Measurements from ENCODE around the gene PLA2G4E. TPM values are rescaled to one million over a fixed set of nuclear protein-coding genes. Genes with fewer than 3 reads are reported as not detected.
A peak's percentile ranks its signal among the peaks of the same experiment; 100 is the strongest.

The PLA2G4E gene, protein sequence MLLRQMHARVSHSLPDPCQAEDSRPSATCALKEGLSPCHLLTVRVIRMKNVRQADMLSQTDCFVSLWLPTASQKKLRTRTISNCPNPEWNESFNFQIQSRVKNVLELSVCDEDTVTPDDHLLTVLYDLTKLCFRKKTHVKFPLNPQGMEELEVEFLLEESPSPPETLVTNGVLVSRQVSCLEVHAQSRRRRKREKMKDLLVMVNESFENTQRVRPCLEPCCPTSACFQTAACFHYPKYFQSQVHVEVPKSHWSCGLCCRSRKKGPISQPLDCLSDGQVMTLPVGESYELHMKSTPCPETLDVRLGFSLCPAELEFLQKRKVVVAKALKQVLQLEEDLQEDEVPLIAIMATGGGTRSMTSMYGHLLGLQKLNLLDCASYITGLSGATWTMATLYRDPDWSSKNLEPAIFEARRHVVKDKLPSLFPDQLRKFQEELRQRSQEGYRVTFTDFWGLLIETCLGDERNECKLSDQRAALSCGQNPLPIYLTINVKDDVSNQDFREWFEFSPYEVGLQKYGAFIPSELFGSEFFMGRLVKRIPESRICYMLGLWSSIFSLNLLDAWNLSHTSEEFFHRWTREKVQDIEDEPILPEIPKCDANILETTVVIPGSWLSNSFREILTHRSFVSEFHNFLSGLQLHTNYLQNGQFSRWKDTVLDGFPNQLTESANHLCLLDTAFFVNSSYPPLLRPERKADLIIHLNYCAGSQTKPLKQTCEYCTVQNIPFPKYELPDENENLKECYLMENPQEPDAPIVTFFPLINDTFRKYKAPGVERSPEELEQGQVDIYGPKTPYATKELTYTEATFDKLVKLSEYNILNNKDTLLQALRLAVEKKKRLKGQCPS
- polyA plus RNA-seq (2013, experiment 1 of 2; ENCODE audit: insufficient read length): not detected
- polyA plus RNA-seq (2013, experiment 2 of 2; ENCODE audit: insufficient read length): not detected

GRCh38 chr15:42020713-42021273, at the start of gene PLA2G4E:
PLA2G4E (minus strand) TSS chr15:42021042; CDS start chr15:42021030, 12 bp downstream.
- DNase-seq: no peak

- no peak for DNase-seq
These were observed 49.6 kb upstream of the PLA2G4E start for GRCh38 chr15:42070279-42070975.

DNA sequence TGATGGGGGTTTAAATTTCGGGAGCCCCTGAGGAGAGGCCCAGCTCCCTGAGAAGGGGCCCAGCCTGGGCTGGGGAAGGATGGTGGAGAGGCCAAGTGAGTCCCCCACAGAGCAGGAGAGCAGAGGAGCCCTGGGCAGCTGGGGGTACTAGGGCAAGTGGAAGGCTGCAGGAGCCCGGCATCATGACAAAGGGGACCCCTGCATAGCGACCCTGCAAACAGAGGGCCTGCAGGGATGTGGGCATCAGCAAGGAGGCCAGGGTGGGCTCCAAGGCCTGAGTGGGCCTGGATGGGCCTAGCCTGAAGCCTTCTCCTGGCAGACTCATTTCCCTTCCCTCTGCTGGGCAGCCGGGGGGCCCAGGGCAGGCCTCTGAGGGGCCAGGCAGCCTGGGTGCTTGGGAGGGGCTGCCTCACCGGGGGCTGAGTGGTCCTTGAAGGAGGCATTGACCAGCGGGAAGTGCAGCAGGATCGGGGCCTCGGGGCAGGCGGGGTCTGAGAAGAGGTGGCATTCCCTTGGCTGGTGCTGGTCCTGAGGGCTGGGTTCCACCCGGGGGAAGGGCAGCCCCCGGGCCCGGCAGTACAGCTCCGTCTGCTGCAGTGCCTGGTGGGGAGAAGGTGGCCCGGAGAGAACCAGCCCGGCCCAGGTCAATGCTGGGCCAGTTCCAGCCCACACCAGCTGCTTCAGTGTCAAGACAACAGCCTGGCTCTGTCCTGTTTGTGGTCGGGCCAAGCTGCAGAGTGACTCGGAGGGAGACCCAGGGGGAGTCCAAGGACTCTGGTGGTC, 48.8 kb upstream of the PLA2G4E start:
- DNase-seq: no peak

DNA sequence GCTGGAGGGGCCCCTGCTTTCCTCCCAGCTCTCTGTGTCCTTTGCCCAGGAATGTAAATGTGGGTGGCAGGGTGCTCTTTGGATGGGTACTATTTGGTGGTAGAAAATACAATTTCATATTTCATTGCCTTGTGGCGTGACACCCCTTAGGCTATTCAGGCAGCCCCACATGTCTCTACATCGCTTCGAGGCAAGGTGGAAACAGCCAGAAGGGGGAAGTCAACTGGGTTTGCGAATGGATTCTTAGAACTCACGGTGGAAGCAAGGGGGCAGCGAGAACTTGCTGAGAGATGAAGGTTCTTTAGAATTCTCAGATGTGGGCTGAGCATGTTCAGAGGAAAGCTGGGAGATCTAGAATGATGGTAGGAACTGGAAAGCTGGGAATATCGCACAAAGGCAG, 48.2 kb upstream of the PLA2G4E start:
- no peak for DNase-seq

DNA sequence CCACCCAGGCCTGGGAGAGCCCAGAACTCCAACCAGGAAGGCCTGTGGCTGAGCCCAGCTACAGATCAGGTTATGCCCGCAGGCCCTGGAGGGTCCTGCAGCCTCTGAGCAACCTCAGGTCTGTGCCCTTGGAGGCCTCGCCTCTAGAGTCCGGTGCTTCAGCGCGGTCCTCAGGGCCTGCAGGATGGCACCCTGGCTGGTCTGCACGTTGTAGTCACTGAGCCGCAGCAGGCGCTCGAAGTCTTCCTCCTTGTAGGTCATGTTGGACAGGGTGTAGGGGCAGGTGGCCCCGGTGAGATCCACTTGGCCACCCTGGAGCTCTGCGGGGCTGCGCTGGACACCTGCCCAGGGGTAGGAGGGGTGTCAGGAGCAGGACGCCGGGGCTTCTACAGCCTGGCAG, 47.8 kb upstream of the PLA2G4E start:
- no peak for DNase-seq

DNA sequence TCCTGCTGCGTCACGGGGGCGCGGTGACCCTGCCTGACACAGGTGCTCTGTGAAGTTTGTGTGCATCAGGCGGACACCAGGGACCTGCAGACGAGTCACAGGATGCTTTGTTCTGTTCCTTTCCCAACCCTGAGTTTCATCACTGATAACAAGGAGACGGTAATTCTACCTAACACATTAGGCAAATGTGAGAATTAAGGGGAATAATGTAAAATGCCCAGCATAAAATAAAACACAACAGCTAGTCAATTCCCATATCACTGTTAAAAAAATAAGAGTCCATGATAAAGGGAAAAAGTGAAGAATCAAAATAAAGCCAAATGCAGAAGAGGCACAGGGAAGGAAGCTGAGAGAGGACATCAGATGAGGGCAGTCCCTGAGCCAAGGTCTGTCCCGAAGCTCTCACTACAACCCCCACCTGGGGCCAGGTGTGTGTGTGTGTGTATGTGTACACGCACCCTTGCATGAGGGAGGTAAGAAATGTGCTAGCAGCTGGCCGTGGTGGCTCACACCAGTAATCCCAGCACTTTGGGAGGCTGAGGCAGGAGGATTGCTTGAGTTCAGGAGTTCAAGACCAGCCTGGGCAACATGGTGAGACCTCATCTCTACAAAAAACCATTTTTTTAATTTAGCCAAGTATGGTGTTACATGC, 46.0 kb upstream of the PLA2G4E start:
- DNase-seq: no peak

DNA sequence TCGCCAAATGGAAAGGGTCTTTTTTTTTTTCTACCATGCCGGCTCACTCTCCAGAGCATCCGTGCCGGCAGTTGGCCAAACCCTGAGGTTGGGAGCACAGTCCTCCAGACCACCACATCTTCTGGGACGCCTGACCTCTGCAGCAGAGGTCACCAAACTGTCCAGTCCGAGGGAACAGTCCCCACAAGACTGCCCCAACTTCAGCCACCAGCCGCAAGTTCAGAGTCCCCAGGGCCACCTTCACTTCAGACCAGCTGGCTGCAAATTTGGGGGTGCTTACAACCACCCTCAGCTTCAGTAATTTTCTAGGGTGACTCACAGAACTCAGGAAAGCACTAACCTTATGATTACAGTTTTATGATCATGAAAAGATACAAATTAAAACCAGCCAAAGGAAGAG, 44.6 kb upstream of the PLA2G4E start:
- DNase-seq: no peak

DNA sequence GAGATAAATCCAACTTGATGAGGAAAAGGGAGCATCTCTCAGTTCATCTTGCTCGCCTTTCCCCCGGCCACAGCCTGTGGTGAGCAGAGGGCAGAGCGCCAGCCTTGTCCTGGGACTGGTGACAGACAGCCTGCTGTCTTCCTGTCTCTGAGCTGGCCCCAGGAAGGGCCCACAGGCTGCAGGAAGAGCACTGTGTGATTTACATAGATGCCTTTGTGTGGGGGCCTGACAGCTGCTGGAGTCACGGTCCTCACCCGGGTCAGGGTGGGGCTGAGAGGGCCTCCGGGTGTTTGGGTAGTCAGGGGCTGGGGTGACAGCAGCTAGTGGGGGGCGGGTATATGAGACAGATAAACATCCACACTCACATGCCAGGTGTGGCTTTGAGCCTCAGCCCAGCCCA, 44.2 kb upstream of the PLA2G4E start:
- DNase-seq: no peak

GRCh38 chr15:42064271-42064670, 43.4 kb upstream of the PLA2G4E start:
- DNase-seq: no peak

GRCh38 chr15:42063122-42063848, 42.4 kb upstream of the PLA2G4E start:
- DNase-seq: no peak

GRCh38 chr15:42062284-42062806, 41.5 kb upstream of the PLA2G4E start:
- DNase-seq: no peak

DNA sequence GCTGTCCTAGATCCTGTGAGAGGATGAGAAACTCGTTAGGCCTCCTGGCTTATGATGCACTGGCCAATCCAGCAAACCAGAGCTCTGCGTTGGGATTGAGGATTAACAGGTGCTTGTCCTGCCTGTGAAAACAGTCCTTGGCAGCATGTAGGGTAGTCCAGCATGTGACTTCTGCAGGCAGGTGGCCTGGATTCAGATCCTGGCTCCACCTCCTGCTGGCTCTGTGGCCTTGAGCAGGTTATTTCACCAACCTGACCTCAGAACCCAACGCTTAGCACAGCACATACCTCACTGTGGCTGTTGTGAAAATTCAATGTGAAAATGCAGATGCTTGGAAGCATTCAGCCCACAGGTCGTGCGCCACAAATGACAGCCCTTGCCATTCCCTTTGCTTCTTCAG, 40.0 kb upstream of the PLA2G4E start:
- DNase-seq: no peak

GRCh38 chr15:42060477-42060763, 39.6 kb upstream of the PLA2G4E start:
- DNase-seq: no peak

DNA sequence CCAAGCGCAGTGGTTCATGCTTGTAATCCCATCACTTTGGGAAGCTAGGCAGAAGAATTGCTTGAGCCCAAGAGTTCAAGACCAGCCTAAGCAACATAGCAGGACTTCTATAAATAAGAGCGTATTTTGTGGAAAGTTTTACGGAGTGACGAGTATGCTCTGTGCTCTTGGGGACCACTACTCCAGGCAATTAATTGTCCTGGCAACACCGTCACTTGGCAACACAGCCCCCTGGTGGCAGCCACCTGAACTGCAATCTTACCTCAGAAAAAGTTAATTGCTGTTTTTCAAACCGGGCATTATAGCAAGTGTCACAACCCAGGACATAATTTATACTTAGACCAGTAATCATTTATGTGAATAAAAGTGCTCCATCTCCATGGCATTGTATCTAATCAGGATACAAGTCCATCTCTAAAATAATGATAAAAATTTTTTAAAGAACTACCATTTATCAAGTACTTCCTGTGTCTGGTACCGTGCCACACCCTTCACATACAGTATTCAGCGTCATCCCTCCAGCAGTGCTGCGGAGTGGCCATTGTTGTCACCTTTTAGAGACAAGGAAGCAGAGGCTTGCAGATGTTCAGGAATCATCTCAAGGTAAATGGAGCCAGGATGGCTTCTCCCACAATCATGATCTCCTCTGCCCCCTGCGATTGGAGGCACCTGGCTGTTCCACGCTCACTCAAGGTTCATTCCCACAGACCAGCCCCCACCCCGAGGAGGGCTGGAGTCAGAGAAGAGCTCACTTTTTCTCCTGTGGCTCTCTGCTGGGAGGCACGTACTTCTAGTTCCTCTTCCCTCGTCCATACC, 39.0 kb upstream of the PLA2G4E start:
- DNase-seq: peak; percentile 16

DNA sequence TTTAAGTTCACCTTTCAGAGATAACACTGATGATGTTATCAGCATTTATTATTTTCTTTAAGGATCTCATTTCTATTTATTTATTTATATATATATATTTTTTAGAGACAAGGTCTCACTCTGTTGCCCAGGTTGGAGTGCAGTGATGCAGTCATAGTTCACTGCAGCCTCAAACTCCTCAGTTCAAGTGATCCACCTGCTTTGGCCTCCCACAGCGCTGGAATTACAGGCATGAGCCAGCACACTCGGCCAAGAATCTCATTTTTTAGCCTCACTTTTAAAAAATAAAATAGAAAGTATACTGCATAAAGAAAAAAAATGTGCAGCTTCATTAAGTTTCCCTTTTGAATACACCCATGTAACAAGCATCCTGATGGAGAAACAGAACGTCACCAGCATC, 37.9 kb upstream of the PLA2G4E start:
- no peak for DNase-seq

GRCh38 chr15:42057799-42058646, 37.2 kb upstream of the PLA2G4E start:
- no peak for DNase-seq

GRCh38 chr15:42056934-42057798, 36.3 kb upstream of the PLA2G4E start:
- peak; percentile 73 for DNase-seq

GRCh38 chr15:42053914-42054313, 33.1 kb upstream of the PLA2G4E start:
- no peak for DNase-seq
